Astrocyte of the cerebellum (primary cell): ENCODE measurements around the gene SBF1.
"Not testable (repeated sequence)": the region's sequence is repeated elsewhere in the genome, so short reads cannot be mapped to it uniquely, and the experiment has no call there.

Source experiments
- DNase-seq: peaks from one replicate; pipeline ENCODE4 v3.0.0-alpha.2; 2011; ENCODE audit warnings: low read depth
- H3K4me3 ChIP-seq: 2 replicates; pipeline ENCODE4 v1.5.1; 2011; ENCODE audit warnings: mild to moderate bottlenecking, low read depth, low read length, moderate library complexity
- in situ Hi-C: cut with HindIII; loops from 2 replicates; pipeline ENCODE4 v1.10.0; 2017; ENCODE audit warnings: low sequenced_read_pairs
- TF ChIP-seq, protein P1 (sequence below): IDR thresholded peaks from 2 replicates; pipeline ENCODE4 v1.5.1; 2012; ENCODE audit warnings: low read length, low read depth, moderate library complexity, mild to moderate bottlenecking; ENCODE audit errors: missing control alignments

SBF1 gene

DNA sequence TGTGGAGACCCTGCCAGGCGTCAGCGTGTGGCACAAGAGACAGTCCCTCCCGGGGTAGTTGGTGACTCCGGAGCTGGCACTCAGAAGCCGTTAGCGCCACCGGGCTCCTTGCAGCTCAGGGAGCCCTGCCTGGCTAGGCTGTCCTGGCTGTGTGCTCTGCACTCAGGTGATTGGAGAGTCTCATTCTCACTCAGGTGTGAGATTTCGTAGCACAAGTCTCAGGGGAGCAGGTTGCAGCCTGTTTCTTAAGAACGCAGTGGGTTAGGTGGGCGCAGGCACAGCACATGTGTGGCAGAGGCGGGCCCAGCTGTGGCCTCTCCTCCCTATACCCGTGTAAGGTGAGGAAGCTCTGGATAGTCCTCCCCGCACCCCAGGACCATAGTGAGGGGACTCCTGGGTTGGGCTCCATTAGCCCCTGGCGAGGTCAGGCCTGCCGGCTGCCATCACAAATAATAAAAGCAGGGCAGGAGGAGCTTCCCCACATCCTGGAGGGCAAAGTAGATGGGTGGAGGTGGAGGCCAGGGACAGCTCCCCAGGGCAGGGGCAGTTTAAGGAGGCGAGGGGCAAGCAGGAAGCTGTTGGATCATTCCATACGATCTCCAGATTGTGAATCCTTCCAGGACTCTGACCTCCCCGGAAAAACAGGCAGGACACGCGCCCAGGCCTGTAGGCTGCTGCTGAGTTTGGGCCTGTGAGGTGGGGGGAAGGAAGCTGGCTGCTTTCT is 39.4 kb downstream of the SBF1 start:
- no peak for DNase-seq
- H3K4me3 ChIP-seq, result no peak overlapping the region
- in situ Hi-C loops, result no loop called here
- TF ChIP-seq, protein P1, sequence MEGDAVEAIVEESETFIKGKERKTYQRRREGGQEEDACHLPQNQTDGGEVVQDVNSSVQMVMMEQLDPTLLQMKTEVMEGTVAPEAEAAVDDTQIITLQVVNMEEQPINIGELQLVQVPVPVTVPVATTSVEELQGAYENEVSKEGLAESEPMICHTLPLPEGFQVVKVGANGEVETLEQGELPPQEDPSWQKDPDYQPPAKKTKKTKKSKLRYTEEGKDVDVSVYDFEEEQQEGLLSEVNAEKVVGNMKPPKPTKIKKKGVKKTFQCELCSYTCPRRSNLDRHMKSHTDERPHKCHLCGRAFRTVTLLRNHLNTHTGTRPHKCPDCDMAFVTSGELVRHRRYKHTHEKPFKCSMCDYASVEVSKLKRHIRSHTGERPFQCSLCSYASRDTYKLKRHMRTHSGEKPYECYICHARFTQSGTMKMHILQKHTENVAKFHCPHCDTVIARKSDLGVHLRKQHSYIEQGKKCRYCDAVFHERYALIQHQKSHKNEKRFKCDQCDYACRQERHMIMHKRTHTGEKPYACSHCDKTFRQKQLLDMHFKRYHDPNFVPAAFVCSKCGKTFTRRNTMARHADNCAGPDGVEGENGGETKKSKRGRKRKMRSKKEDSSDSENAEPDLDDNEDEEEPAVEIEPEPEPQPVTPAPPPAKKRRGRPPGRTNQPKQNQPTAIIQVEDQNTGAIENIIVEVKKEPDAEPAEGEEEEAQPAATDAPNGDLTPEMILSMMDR, result no peak

DNA sequence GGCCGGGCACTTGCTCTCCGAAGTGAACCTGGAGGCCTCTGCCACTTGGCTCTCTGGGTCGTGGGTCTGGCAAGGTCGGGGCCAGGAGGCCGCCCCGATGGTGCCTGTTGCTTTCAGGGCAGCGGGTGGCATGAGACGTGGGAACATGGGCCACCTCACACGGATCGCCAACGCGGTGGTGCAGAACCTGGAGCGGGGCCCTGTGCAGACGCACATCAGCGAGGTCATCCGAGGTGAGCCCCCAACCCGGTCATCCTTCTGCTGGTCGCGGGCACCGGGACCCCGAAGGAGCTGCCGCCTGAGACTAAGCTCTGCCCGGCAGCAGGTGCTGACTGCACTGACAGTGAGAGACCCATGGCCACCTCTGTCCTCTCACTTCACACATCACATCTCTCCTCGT is 40.0 kb downstream of the SBF1 start:
- DNase-seq, result no peak
- H3K4me3 ChIP-seq, result no peak overlapping the region
- TF ChIP-seq, protein P1, result no peak
- in situ Hi-C loops, result no loop called here

DNA sequence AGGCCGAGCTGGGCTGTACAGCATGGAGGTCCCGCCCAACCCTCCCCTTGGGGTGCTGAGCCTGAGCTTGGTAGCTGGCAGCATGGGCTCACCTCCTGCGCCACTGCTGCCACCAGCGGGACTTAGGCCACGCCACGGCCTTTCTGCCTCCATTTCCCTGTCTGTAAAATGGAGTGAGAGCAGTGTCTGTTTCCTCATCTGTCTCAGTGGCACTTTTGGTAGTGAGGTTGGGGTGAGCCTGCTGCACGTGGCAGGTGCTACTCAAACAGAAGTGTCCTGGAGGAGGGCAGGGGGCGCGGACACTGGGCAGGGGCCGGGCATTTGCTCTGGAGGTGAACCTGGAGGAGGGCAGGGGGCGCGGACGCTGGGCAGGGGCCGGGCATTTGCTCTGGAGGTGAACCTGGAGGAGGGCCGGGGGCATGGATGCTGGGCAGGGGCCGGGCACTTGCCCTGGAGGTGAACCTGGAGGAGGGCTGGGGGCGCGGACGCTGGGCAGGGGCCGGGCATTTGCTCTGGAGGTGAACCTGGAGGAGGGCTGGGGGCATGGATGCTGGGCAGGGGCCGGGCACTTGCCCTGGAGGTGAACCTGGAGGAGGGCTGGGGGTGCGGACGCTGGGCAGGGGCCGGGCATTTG is 41.8 kb downstream of the SBF1 start:
- DNase-seq, H3K4me3 ChIP-seq, in situ Hi-C loops: not testable (repeated sequence)

DNA sequence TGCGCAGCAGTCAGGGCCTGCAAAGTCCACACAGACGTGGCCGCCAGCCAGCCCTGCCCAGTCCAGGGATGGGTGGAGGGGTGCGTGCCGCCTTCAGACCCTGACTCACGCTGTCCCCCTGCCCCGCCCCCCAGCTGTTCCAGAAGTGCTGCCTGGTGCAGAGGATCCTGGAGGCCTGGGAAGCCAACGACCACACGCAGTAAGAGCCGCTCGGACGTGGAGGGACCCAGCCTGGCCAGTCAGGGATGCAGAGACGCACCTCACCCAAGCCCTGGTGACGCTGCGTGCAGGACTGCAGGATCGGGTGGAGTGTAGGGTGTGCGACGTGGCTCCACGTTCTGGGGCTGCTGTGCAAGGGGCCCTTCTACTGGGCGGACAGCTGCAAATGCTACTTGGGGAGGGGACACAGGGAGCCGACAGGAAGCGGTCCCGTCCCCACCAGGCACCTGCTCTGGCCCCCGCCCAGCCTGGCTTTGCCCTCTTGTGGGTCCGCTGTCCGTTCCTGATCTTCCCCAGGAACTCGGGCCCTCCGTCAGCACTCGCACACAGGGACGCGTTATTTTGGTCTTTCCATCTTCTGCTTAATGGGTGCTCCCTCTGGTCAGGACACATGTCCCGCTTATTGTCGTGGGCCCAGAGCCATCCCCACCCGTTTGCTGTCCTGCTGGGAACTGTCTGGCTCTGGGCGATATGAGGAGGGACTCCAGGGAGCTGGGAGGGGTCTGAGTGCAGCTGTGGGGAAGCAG is 42.5 kb downstream of the SBF1 start:
- H3K4me3 ChIP-seq, result no peak overlapping the region
- TF ChIP-seq, protein P1, result no peak
- in situ Hi-C loops, result no loop called here
- DNase-seq, result no peak

DNA sequence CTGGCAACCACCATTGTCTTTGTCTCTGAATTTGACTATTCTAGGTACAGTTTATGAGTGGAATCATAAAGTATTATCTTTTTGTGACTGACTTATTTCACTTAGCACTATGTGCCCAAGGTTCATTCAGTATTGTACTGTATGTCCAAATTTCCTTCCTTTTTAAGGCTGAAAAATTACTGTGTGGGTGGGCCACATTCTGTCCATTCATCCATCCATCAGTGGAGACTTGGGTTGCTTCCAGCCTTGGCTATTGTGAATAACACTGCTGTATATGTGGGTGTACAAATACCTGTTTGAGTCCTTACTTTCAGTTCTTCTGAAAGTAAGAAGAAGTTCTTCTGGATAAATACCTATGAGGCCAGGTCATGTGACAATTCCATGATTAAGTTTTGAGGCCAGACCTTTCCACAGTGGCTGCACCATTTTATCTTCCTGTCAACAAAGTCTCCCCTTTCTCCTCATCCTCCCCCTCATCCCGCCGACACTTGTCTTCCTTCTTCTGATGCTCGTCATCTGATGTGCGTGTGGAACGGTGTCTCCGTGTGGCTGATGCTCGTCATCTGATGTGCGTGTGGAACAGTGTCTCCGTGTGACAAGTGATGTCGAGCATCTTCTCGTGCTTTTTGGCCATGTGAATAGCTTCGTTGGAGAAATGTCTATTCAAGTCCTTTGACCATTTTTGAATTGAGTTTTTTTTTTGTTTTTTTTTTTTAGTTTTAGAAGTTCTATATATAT is 49.5 kb downstream of the SBF1 start:
- no peak for DNase-seq
- TF ChIP-seq, protein P1, result no peak
- in situ Hi-C loops, result no loop called here
- no peak overlapping the region for H3K4me3 ChIP-seq

DNA sequence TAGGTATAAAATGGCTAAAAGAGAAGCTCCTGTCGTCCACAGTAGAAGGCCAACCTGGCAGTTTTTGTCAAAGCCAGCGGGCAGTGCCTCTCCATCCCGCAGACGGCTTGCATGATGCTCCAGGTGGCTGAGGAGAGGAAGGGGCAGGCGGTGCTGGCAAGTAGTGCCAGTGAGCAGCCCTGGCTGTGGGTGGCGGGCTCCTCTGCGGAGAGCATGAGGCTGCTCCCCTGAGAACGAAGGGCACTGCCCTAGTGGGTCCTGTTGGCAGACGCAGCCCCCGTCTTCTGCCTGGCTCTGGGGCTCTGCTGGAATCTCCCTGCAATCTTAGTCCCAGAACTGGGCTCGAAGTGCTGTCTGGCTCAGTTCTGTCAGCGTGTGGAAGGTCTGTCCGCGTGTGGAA is 50.9 kb downstream of the SBF1 start:
- DNase-seq, result no peak
- TF ChIP-seq, protein P1, result no peak
- in situ Hi-C loops, result no loop called here
- H3K4me3 ChIP-seq, result no peak overlapping the region
